Astrocyte of the spinal cord (primary cell): ENCODE measurements around the gene TSPAN5.

Experiments used
- DNase-seq: peaks from one replicate; pipeline ENCODE4 v3.0.0; 2011; ENCODE audit warnings: low read depth, low spot score
- H3K4me3 ChIP-seq: 2 replicates; pipeline ENCODE4 v1.5.1; 2011; ENCODE audit warnings: low read depth, mild to moderate bottlenecking, low read length, moderate library complexity
- CTCF ChIP-seq: IDR thresholded peaks from 2 replicates; pipeline ENCODE4 v1.5.1; 2012; ENCODE audit warnings: low read depth, mild to moderate bottlenecking, low read length, inconsistent platforms
- in situ Hi-C: cut with HindIII; loops from 2 replicates; pipeline ENCODE4 v1.10.0; 2017; ENCODE audit warnings: low sequenced_read_pairs

Gene TSPAN5

GRCh38 chr4:98568941-98569663 is 89.3 kb downstream of the TSPAN5 start:
- H3K4me3 ChIP-seq, result no peak overlapping the region
- in situ Hi-C loops, result no loop called here
- no peak for TF ChIP-seq CTCF
- DNase-seq, result no peak

- in situ Hi-C loops, result no loop called here
- DNase-seq, result no peak
- TF ChIP-seq CTCF, result no peak
- H3K4me3 ChIP-seq, result no peak overlapping the region
Observed at GRCh38 chr4:98567611-98568010, 90.8 kb downstream of the TSPAN5 start.

GRCh38 chr4:98566361-98567008 is 91.9 kb downstream of the TSPAN5 start:
- in situ Hi-C loops, result no loop called here
- no peak for TF ChIP-seq CTCF
- H3K4me3 ChIP-seq, result no peak overlapping the region
- DNase-seq, result peak; percentile 34

GRCh38 chr4:98565681-98566301 is 92.6 kb downstream of the TSPAN5 start:
- no peak for DNase-seq
- in situ Hi-C loops, result no loop called here
- no peak for TF ChIP-seq CTCF
- H3K4me3 ChIP-seq, result no peak overlapping the region

- in situ Hi-C loops, result no loop called here
- no peak for DNase-seq
- no peak overlapping the region for H3K4me3 ChIP-seq
- no peak for TF ChIP-seq CTCF
Observed at GRCh38 chr4:98564852-98565251, 93.6 kb downstream of the TSPAN5 start.

GRCh38 chr4:98560321-98560720 is 98.1 kb downstream of the TSPAN5 start:
- H3K4me3 ChIP-seq, result no peak overlapping the region
- in situ Hi-C loops, result no loop called here
- no peak for DNase-seq
- TF ChIP-seq CTCF, result no peak
